ENCODE measurements around the gene LCN2. TPM values are rescaled to one million over a fixed set of nuclear protein-coding genes. Genes with fewer than 3 reads are reported as not detected.

LCN2 gene
- total RNA-seq, 1 experiment from 2014 or later = not detected

DNA sequence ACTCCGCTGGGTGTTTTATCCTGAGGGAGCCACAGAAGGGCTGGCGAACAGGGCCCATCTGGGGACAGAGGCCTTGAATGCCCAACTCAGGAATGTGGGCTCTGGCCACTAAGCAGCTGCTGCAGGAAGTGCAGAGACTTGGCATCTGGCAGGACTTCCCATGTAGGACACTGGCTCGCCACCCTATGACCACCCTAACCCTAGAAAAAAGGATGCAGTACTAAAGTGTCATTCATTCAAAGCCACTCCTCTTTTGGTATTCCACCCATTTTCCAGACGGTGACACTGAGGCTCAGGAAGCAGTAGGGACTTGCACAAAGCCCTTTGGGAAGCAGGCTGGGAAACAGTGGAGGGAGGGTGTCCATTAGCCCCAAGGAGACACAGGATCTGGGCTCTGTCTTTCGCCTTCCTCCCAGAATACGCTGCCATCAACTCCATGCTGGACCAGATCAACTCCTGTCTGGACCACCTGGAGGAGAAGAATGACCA is 13.8 kb downstream of the LCN2 start:
- Histone ChIP-seq H3K4me1 (ENCODE audit: insufficient read depth, low read length, poor library complexity, severe bottlenecking) (peaks cover 7% of the 10 kb centered on the region), H3K36me3 (ENCODE audit: insufficient read depth, low read length, poor library complexity, severe bottlenecking) (peaks cover 32% of the 10 kb centered on the region), H3K4me3 (ENCODE audit: low read depth, low read length, poor library complexity, severe bottlenecking) (no peak overlapping the region), H3K27ac (ENCODE audit: low read depth, low read length, poor library complexity, severe bottlenecking) (no peak overlapping the region), H3K27me3 (replicated peaks; ENCODE audit: insufficient read depth, low read depth, low read length, poor library complexity) (no peaks in the 10 kb centered on the region), H3K9me3 (ENCODE audit: low read depth, low read length, poor library complexity, severe bottlenecking) (no peaks in the 10 kb centered on the region)
- POLR2A ChIA-PET (ENCODE audit: low non-redundant PET) = no interaction called here
- CTCF ChIA-PET = no interaction called here
- TF ChIP-seq EZH2 (IDR thresholded peaks at IDR 0.05; ENCODE audit: borderline replicate concordance, low read depth, low read length, poor library complexity, severe bottlenecking) = no peak
- TF ChIP-seq, protein P1, sequence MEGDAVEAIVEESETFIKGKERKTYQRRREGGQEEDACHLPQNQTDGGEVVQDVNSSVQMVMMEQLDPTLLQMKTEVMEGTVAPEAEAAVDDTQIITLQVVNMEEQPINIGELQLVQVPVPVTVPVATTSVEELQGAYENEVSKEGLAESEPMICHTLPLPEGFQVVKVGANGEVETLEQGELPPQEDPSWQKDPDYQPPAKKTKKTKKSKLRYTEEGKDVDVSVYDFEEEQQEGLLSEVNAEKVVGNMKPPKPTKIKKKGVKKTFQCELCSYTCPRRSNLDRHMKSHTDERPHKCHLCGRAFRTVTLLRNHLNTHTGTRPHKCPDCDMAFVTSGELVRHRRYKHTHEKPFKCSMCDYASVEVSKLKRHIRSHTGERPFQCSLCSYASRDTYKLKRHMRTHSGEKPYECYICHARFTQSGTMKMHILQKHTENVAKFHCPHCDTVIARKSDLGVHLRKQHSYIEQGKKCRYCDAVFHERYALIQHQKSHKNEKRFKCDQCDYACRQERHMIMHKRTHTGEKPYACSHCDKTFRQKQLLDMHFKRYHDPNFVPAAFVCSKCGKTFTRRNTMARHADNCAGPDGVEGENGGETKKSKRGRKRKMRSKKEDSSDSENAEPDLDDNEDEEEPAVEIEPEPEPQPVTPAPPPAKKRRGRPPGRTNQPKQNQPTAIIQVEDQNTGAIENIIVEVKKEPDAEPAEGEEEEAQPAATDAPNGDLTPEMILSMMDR (conservative IDR thresholded peaks at IDR 0.05; ENCODE audit: low read depth, low read length) = no peak
- no TSS peak for BruUV-seq (replicated peaks)
- no peak for DNase-seq (ENCODE audit: low spot score)
- intact Hi-C loops (cut with micrococcal nuclease; ENCODE audit: unreplicated experiment) = no loop called here

DNA sequence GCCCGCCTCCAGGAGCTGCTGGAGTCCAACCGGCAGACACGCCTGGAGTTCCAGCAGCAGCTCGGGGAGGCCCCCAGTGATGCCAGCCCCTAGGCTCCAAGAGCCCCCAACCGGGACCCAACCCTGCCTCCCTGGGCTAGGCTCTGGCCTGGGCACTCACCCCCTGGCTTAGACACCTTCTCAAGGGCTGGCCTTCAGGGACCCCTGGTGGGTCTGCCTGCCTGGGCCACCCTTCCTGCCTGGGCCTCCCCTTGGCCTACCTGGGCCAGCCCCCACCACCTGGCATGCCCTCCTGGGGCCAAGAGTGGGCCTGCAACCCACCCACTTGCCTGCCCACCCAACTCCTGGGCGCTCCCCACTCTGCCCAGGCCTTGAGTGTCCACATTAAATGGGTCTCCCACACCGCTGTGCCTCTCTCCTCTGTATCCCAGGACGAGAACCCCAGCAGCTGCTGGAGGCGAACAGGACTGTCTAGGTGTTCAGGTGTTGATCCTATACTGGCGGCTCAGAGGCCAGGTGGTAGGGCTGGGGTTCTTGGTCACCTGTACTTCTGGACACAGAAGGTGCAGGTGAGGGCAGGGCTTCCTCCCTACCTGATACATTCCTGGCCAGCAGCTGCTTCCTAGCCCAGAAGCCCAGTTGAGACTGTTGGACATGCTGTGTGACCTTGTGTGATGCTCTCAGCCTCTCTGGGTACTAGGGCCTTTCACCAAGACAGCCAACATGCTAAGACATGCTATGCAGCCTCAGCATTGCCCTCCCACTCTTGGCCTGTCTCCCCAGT is 14.5 kb downstream of the LCN2 start:
- peaks cover 35% of the 10 kb centered on the region for H3K36me3 ChIP-seq (ENCODE audit: insufficient read depth, low read length, poor library complexity, severe bottlenecking)
- no peaks in the 10 kb centered on the region for H3K27me3 ChIP-seq (replicated peaks; ENCODE audit: insufficient read depth, low read depth, low read length, poor library complexity)
- no peak overlapping the region for H3K4me3 ChIP-seq (ENCODE audit: low read depth, low read length, poor library complexity, severe bottlenecking)
- CTCF ChIA-PET = no interaction called here
- BruUV-seq (replicated peaks) = no TSS peak
- no peak for DNase-seq (ENCODE audit: low spot score)
- H3K9me3 ChIP-seq (ENCODE audit: low read depth, low read length, poor library complexity, severe bottlenecking) = no peaks in the 10 kb centered on the region
- TF ChIP-seq EZH2 (IDR thresholded peaks at IDR 0.05; ENCODE audit: borderline replicate concordance, low read depth, low read length, poor library complexity, severe bottlenecking) = no peak
- TF ChIP-seq, protein P1 (conservative IDR thresholded peaks at IDR 0.05; ENCODE audit: low read depth, low read length) = no peak
- POLR2A ChIA-PET (ENCODE audit: low non-redundant PET) = no interaction called here
- intact Hi-C loops (cut with micrococcal nuclease; ENCODE audit: unreplicated experiment) = no loop called here
- peaks cover 7% of the 10 kb centered on the region for H3K4me1 ChIP-seq (ENCODE audit: insufficient read depth, low read length, poor library complexity, severe bottlenecking)
- no peak overlapping the region for H3K27ac ChIP-seq (ENCODE audit: low read depth, low read length, poor library complexity, severe bottlenecking)

DNA sequence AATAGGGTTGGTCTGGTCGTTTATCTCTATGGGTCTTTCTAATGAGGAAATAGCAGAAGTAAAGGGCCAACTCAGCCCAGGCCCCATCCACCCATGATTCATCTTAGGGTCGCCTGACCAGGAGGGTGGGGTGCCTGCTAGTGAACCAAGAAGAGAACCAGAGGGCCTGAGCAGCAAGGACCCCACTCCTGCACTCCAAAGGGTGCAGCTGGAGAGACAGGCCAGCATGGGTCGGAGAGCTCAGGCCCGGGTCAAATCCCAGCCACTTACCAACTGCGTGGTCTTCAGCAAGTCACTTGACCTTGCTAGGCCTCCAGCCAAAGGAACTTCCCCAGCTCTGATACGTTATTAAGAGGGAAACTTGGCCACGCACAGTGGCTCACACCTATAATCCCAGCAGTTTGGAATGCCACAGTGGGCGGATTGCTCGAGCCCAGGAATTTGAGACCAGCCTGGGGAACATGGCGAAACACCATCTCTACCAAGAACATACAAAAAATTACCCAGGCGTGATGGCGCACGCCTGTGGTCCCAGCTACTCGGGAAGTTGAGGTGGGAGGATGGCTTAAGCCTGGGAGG is 15.1 kb downstream of the LCN2 start:
- ChIA-PET POLR2A (ENCODE audit: low non-redundant PET) (no interaction called here), CTCF (no interaction called here)
- DNase-seq (ENCODE audit: low spot score) = no peak

More for the DNA sequence above, 15.1 kb downstream of the LCN2 start:
- Histone ChIP-seq H3K36me3 (ENCODE audit: insufficient read depth, low read length, poor library complexity, severe bottlenecking) (peaks cover 40% of the 10 kb centered on the region), H3K4me1 (ENCODE audit: insufficient read depth, low read length, poor library complexity, severe bottlenecking) (peaks cover 4% of the 10 kb centered on the region), H3K27ac (ENCODE audit: low read depth, low read length, poor library complexity, severe bottlenecking) (no peak overlapping the region), H3K4me3 (ENCODE audit: low read depth, low read length, poor library complexity, severe bottlenecking) (no peak overlapping the region), H3K27me3 (replicated peaks; ENCODE audit: insufficient read depth, low read depth, low read length, poor library complexity) (no peaks in the 10 kb centered on the region), H3K9me3 (ENCODE audit: low read depth, low read length, poor library complexity, severe bottlenecking) (no peaks in the 10 kb centered on the region)
- intact Hi-C loops (cut with micrococcal nuclease; ENCODE audit: unreplicated experiment) = no loop called here
- TF ChIP-seq, protein P1 (conservative IDR thresholded peaks at IDR 0.05; ENCODE audit: low read depth, low read length) = no peak
- no peak for TF ChIP-seq EZH2 (IDR thresholded peaks at IDR 0.05; ENCODE audit: borderline replicate concordance, low read depth, low read length, poor library complexity, severe bottlenecking)
- BruUV-seq (replicated peaks) = no TSS peak
